AG04450 (cell line): ENCODE measurements around the gene SLIT2. TPM values are rescaled to one million over a fixed set of nuclear protein-coding genes. Genes with fewer than 3 reads are reported as not detected.

ENCODE experiments used
- CTCF ChIA-PET: fragments of 300-600, 350-600 bp; formaldehyde crosslinking; extraction: SDS; loops from one replicate; lab custom pipeline; 2022; ENCODE audit warnings: antibody characterized with exemption, inconsistent platforms; lab: Charles Lee
- POLR2A ChIA-PET: fragments of 350-600 bp; formaldehyde crosslinking; extraction: SDS; loops from one replicate; lab custom pipeline; 2021; ENCODE audit warnings: antibody characterized with exemption, inconsistent platforms; lab: Yijun Ruan, JAX
- DNase-seq: peaks from one replicate; pipeline ENCODE4 v3.0.0-alpha.2; 2011; ENCODE audit warnings: low read depth, low spot score
- H3K27ac ChIP-seq: one replicate; pipeline ENCODE4 v1.5.1; 2012; ENCODE audit warnings: low read depth, low read length, control low read depth
- H3K27me3 ChIP-seq: one replicate; pipeline ENCODE4 v1.6.0; 2012; ENCODE audit warnings: low read length; ENCODE audit not compliant: control insufficient read depth, insufficient read depth
- H3K4me3 ChIP-seq: 2 replicates; pipeline ENCODE4 v1.5.1; 2011; ENCODE audit warnings: mild to moderate bottlenecking, low read depth, low read length, control low read depth
- H3K9me3 ChIP-seq: 2 replicates; pipeline ENCODE4 v1.5.1; 2012; ENCODE audit warnings: low read length; ENCODE audit not compliant: control insufficient read depth, insufficient read depth
- CTCF ChIP-seq: IDR thresholded peaks from 2 replicates; pipeline ENCODE4 v1.5.1; 2011; ENCODE audit warnings: low read depth, low read length, control low read depth, inconsistent platforms
- polyA plus RNA-seq: library from polyadenylated mRNA; depleted of rRNA; stranded (reverse); fragments of >200 nt; gene quantifications from 2 replicates; pipeline ENCODE4 v1.2.3, GENCODE V29; 2011

The SLIT2 gene
- polyA plus RNA-seq, 1 experiment, result 15.2 TPM

- ChIA-PET POLR2A (interaction anchor here (0.7 kb wide), 1 partner anchor 445 kb away, joined by 3 read pairs; no protein-coding TSS in a partner anchor), CTCF (no interaction called here)
- Histone ChIP-seq H3K27ac (peak overlapping the region; percentile 25), H3K4me3 (peak overlapping the region; percentile 80), H3K27me3 (no peaks in the 10 kb centered on the region), H3K9me3 (no peaks in the 10 kb centered on the region)
- no peak for DNase-seq
- TF ChIP-seq CTCF, result no peak
Measured at GRCh38 chr4:20254511-20255250, 3.0 kb downstream of the SLIT2 start.

- DNase-seq, result no peak
- no peak for TF ChIP-seq CTCF
- no peak overlapping the region for H3K27ac ChIP-seq
Measured at GRCh38 chr4:20255251-20255586, 3.5 kb downstream of the SLIT2 start.

GRCh38 chr4:20255823-20256222 lies 4.1 kb downstream of the SLIT2 start:
- no peak for TF ChIP-seq CTCF
- ChIA-PET POLR2A (interaction anchor here (1.2 kb wide), 1 partner anchor 62 kb away, joined by 3 read pairs; no protein-coding TSS in a partner anchor), CTCF (no interaction called here)
- no peak for DNase-seq
- Histone ChIP-seq H3K4me3 (peak overlapping the region; percentile 80), H3K27me3 (no peaks in the 10 kb centered on the region), H3K27ac (no peak overlapping the region), H3K9me3 (no peaks in the 10 kb centered on the region)

More at GRCh38 chr4:20255251-20255586, 3.5 kb downstream of the SLIT2 start:
- Histone ChIP-seq H3K9me3 (no peaks in the 10 kb centered on the region), H3K27me3 (no peaks in the 10 kb centered on the region), H3K4me3 (peak overlapping the region; percentile 80)
- ChIA-PET CTCF (no interaction called here), POLR2A (interaction anchor here (1.2 kb wide), 1 partner anchor 61 kb away, joined by 3 read pairs; no protein-coding TSS in a partner anchor)

GRCh38 chr4:20256381-20256881 lies 4.7 kb downstream of the SLIT2 start:
- TF ChIP-seq CTCF, result no peak
- CTCF ChIA-PET, result interaction anchor here (2.9 kb wide), 1 partner anchor 8 kb away, joined by 13 read pairs; no protein-coding TSS in a partner anchor
- POLR2A ChIA-PET, result interaction anchor here (1.2 kb wide), 1 partner anchor 62 kb away, joined by 3 read pairs; no protein-coding TSS in a partner anchor
- no peak for DNase-seq
- Histone ChIP-seq H3K4me3 (peak overlapping the region; percentile 80; the same call in 1 of the 2 replicates), H3K9me3 (no peaks in the 10 kb centered on the region), H3K27me3 (no peaks in the 10 kb centered on the region), H3K27ac (no peak overlapping the region)

GRCh38 chr4:20259707-20260106 lies 8.0 kb downstream of the SLIT2 start:
- DNase-seq, result no peak
- Histone ChIP-seq H3K9me3 (no peaks in the 10 kb centered on the region), H3K4me3 (no peak overlapping the region), H3K27me3 (no peaks in the 10 kb centered on the region), H3K27ac (no peak overlapping the region)
- TF ChIP-seq CTCF, result no peak
- ChIA-PET CTCF (interaction anchor here (1.4 kb wide), 1 partner anchor 11 kb away, joined by 5 read pairs; no protein-coding TSS in a partner anchor), POLR2A (no interaction called here)
